NOMO-1 treated with dmso at 0.1 percent for 144 hours (cell line): Measurements from ENCODE around the gene KCNE4.
"Not testable (repeated sequence)": the region's sequence is repeated elsewhere in the genome, so short reads cannot be mapped to it uniquely, and the experiment has no call there.

Experiments used
- DNase-seq: peaks from one replicate; lab custom pipeline; 2025; ENCODE audit not compliant: unreplicated experiment; lab: John Stamatoyannopoulos, UW

Gene KCNE4

DNA sequence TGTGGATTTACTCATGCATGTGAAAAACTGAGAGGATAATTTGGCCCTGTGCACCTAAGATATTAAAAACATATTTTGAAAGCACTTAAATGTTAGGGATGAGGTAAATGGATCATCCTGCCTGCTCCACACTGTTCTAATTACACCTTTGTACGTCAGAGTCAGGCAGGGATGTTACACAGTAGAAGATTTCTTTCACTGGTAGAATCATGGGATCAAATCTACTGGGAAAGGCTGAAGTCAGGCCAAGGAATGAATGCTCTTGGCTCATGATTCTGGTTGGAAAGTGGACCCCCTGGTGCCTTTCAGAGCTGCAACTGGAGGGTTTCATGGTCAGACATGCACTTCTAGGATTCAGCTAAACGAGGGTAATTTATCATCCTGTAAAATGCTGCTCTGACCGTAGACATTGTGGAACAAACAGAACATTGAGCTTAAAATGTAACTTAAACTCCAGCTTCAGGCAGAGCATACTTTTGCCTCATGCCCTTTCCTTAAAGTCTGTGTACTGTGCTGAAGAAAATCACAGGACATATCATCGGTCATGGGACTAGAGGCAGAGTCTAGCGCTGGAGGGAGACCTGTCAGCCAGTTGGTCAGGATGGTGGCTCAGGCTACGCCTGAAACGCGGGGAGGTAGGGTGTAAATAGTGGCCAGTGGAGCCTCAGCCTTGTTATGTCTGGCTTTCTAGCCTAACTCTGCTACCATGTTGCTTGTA lies 4.9 kb downstream of the KCNE4 start:
- DNase-seq = no peak

DNA sequence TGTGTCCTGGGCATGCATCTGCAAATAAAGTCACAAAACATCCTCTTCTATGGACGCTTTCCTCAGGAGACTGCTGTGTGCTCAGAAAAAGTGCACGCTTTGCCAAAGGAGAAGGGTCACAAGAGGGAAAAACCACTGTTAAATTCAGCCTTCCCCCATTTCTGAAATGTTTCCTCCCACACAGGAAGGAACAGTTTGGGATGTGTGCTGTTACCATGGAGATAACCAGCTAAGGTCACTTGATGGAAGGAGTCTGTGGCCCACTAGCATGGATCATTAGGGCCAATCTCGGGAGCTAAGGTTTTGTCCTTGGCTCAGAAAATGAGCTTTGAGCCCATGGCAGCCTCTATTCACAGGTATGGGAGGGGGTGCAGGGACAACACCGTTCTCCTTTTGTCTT lies 5.6 kb downstream of the KCNE4 start:
- no peak for DNase-seq

DNA sequence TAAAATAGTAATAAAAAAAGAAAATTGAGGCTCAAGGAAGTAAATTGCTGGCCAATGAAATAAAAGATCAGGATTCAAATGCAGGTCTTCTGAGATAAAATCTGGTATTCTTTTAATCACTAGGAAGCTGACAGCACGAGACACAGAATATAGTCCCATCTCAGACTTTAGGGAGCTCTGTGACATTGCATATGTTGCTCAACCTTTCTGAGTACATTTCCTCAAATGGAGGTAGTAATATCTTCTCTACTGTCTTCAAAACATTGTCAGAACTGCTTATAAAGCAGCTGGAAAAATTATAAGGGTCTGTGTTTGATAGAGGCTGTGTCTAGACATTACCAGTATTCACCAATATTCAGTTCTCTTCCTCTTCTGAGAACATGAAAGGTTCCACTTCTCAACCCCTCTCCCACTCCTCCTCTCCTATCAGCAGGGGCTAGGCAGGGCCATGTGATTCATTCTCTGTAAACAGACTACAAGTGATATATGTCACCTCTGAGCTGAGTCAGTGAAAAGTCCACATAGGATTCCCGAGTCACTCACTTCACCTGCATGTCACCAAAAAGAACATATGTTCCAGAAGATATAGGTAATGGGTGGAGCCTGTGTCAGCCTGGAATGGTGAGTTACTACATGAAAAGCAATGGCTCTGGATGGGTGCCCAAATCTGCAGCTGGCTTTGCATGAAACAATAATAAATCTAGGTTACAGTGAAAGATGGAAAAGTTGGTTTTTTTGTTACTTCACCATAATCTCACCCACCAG lies 7.1 kb downstream of the KCNE4 start:
- DNase-seq = no peak

DNA sequence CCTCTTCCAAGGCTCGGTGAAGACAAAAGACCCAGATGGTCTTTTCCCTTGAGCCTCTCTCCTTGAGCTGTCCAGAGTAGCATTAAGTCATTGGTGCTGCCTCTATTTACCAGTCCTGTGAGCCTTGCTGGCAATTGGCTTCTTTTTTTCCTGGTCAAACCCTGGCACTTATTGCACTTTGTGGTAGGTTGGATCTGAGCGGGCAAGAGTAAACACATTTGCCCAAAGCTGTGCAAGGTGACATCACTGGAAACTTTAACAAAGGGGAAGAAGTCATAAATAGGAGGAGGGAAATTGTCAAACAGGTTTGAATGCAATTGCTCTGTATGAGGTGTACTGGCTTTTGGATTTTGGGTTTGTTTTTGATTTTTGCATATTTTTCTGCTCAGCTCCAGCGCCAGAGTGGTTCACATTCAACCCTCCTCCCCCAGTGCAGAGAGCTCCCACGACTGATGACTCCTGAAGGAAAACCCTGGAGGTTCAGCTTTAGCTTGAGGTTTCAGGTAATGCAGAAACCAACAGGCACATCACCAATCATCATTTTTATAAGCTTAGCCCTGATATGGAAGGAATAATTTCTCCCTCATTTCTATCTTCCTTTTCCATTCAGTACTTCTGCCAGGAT lies 8.3 kb downstream of the KCNE4 start:
- DNase-seq = no peak

DNA sequence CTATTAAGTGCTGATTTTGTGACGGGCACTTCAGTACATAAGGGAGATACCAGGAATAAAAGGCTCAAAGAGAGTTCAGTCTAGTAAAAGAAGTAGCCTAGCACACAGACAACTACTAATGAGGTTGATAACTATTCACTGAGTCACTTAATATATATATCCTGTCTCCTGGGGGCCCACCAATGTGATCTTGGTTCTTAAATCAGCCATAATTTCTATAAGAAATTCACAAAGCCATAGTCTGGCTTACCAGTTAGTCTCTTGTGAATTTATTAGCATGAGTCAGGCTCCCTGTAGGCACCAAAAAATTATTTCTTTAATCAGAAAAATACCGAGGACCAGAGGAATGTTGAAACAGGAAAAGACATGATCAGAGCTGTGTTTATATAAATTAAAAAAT lies 10.4 kb downstream of the KCNE4 start:
- no peak for DNase-seq

DNA sequence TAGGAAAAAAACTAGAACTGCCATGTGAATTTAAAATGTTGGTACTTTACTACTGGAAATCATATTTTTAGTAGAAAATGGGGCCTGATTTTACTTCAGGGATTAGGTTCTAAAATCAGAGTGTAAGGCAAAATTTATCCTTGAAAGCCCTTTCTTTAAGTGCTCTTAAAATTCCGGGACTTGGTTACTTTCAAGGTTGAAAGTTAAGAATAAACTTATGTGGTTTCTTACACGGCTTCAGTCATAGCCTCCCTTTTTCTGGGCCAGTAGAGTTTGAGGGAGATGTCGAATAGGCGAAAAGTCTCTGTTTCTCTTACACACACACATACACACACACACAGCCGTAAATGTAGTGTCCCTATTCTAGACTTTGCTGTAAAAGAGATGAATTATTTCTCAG lies 13.1 kb downstream of the KCNE4 start:
- DNase-seq = no peak

DNA sequence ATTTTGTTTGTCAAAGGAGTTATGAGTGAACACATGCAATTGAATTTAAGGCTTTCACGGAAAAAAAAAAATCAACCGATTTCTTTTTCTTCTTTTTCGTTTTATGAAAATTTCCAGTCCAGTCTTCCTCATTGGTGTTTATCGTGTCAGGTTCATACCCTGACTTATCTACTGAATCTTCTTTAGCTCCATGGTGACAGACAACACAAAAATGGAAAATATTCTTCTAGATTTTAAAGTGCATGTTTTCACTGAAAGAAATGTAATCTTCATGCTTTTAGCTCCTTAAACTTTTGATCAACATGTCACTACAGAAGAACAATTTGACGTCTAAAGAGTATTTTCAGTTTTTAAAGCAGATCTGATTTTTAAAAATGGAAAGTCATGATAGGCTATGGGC lies 14.7 kb downstream of the KCNE4 start:
- no peak for DNase-seq

DNA sequence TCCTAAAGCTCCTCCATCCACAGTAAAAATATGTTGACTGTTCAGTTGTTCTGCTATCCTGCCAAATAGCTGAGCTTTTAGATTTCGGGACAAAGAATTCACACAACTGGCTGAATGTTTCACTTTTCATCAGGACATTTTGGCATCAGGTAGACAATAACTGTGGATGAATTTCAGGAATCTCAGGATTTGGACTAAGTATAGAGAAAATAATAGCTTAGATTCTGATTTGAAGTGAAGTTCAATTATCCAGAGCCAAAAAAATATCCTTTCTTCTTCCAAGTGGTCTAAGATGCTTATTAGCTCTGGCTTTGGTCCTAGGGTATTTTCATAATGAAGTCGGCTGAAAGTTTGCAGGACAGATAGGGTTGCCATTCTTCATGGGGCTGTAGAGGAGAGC lies 16.1 kb downstream of the KCNE4 start:
- no peak for DNase-seq

DNA sequence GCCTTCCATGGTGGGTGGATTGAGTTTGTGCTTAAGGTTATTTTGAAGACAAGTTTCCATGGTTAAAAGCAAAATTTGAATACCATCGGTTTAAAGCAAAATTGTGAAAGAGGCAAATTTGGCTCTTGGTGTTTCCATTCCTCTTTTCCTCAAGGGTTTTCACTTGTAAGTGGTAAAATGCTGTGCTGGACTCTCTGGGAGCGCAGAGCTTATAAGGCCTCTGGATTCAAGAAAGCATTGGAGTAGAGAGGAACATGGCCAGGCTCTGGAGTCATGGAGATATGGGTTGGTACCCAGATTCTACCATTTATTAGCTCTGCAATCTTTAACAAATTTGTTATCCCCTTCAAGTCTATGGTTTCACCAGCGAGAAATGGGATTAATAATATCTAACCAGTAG lies 17.5 kb downstream of the KCNE4 start:
- no peak for DNase-seq

DNA sequence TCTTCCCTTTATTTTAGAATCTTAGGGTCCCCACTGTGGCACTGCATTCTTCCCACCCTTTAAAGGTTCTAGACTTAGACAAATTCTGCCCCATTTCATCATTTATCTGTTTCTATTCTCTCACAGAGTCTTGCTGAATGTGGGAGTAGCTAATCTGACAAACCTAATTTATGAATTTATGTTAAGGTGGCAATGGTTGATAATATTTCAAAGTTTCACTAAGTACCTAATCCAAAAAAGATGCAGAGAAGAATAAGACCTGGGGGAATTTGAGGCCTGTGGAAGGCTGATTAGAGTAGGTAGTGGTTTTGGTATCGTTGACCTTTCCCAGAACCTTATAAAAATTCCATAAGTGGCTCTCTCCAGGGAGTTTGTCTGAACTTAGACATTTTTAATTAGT lies 18.0 kb downstream of the KCNE4 start:
- no peak for DNase-seq

DNA sequence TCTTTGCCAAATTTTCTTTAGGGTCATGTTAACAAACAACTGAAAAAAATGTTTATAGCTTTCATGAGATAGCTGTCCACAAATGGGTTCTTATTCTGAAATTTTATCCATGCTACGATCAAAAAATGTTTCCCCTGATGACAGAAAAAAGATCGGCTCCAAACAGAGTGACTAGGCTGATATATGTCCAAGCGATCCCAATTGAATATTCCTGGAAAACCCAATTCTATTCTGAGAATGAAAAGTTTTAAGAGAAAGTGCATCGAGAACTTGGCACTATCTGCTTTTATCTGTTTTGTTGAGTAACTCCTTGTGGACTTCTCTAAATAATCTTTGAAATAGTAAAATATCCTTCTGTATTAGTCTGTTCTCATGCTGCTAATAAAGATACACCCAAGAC lies 19.1 kb downstream of the KCNE4 start:
- DNase-seq = no peak

DNA sequence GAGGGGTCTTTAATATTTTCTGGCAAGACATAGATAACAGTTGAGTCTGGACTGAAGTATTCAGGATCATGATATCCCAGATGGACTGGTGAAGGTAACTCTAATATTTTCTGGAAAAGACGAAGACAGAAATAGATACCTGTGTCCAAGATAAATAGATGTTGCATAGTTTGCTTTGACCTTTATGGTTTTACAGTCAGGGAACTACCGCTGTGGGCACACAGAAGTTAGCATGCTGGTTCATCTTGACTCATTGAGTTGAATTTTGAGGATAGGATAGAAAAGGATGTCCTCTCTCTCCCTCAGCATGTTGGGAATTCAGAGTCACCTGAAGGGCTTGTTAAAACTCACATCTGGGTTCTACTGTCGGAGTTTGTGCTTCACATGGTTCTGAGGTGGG lies 20.8 kb downstream of the KCNE4 start:
- no peak for DNase-seq

DNA sequence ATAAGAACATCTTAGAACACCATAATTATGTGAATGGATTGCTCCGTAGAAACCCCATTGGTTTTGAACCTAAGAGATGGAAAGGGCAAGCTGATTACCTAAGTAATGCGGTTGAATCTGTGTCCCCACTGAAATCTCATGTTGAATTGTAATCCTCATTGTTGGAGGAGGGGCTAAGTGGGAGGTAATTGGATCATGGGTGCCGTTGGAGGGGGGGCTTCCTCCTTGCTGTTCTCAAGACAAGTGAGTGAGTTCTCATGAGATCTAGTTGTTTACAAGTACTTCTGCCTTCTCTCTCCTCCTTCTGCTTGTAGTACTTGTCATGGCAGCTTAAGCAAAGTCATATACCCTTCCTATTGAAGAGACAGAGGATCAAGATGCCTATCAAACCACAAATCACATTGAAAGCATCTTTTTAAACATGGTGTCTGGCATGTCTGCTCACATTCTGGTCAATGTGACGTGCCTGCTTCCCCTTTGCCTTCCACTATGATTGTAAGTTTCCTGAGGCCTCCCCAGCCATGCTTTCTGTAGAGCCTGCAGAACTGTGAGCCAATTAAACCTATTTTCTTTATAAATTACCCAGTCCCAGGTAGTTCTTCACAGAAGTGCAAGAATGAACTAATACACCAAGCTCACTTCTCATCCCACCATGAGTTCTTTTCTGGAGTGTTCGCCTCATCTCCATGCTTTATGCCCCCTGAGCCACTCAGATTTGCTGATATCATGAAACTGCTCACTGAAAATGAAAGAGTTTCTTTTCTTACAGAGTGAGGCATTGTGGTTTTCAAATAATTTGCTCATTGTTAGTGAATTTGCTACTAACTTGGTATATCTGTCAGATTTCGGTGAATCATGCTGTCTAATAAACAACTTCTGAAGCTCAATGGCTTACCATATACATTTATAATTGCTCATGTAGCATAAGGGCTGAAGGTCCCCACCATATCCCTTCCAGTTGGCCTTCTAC lies 23.6 kb downstream of the KCNE4 start:
- no peak for DNase-seq

DNA sequence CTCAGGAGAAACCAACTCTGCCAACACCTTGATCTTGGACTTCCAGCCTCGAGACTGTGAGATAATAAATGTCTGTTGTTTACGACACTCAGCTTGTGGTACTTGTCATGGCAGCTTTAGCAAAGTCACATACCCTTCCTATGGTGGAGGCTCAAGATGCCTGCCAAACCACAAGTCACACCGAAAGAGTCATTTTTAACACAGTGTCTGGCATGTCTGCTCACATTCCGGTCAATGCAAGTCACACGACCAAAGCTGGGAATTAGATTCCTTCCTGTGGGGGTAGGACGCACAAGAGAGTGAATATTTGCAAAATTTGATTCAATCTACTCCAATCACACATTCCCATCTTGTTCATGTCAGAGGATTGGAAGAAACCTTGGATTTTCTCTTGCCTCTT lies 24.6 kb downstream of the KCNE4 start:
- DNase-seq = no peak

DNA sequence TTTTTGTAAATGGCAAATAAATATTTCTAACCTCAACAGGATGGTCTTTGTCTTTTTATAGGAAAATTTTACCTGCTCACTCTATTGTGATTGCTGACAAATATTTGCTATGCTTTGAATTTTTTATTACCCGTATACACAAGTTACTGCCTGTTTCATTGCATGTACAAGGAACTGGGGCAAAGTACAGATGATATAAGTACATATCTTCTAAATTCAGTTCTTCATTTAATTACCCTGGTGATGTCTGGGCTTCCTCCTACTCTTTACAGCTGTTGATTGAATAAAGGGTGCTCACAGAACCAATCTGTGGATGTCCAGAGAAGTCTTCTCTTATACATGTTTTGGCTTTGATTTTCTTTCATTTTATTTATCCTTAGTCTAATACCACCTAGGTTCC lies 26.5 kb downstream of the KCNE4 start:
- no peak for DNase-seq

DNA sequence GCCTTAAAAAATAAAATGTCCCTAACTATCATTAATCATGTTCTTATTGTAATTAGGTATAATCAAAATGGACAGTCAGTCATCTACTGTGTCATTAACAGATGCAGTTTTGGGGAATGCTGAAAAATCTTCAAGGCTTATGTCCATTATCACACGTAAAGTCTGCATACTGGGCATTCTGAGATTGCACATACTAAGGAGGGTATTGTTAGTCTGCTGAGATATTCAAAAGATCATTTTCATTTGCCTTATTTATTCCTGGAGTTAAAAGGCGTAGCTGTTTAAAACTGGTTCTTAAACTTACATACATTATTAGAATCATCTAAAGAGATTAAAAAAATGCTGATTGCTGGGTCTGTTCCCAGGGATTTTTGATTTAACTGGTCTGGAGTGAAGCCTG lies 27.4 kb downstream of the KCNE4 start:
- no peak for DNase-seq

DNA sequence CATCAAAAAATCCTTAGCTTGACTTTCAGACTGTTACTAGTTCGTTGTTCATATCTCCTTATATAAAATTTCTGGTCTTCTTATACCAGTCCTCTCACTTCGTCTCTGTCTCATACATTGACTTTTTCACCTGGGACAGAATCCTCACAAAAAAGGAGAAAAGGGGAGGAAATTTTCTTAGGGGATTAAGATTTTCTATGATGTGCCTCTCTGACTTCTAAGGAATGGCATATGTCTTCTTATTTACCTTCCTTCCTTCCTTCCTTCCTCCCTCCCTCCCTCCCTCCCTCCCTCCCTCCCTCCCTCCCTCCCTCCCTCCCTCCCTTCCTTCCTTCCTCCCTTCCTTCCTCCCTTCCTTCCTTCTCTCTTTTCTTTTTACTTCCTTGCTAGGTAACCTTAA lies 27.9 kb downstream of the KCNE4 start:
- no peak for DNase-seq

DNA sequence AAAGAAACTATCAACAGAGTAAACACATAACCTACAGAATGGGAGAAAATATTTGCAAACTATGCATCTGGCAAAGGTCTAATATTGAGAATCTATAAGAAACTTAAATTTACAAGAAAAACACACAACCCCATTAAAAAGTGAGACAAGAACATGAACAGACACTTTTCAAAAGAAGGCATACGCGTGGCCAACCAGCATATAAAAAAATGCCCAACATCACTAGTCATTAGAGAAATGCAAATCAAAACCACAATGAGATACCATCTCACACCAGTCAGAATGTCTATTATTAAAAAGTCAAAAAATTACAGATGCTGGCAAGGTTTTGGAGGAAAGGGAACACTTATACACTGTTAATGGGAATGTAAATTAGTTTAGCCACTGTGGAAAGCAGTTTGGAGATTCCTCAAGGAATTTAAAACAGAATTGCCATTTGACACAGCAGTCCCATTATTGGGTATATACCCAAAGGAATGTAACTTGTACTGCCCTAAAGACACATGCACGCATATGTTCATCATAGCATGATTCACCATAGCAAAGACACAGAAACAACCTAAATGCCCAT lies 28.9 kb downstream of the KCNE4 start:
- DNase-seq = not testable (repeated sequence)

DNA sequence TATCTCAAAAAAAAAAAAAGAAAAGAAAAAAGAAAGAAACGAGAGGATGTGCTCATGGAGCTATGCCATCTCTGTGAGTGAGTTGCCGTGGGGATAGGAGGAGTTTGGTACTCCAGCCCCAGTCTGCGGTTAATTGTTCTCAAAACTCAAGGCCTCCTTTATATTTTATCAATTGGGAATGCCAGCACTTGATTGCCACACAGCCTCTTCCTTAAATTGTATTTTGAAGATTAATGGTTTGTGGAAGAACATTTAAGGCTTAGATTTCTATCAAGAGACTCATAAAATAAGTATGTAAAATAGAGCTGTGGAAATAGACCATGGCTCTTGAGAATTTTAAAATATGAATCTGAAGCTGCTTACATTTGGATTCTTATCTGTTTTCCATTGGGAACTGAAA lies 29.8 kb downstream of the KCNE4 start:
- no peak for DNase-seq

DNA sequence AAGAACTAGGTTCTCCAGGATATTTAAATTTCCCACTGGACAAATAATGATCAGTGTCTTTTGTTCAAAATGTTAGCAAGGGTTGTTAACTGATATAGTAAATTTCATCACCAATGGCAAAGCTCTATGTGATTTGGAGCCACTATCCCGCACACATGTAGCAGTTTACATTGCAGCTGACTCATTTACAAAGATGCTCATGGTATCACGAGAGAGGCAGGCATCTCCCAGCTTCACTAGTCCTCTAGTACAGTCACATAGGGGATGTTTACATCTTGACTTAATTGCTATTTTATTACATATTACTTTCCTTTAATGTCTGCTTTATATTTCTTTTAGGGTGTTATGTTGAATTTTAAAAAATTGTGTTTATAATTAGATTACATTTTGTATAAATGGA lies 30.7 kb downstream of the KCNE4 start:
- DNase-seq = no peak
